Fibroblast of skin of right biceps (primary cell): ENCODE results near the gene PCDHGA10.
"Not testable (repeated sequence)": the region's sequence is repeated elsewhere in the genome, so short reads cannot be mapped to it uniquely, and the experiment has no call there.

Experiments used
- DNase-seq: peaks from one replicate; pipeline ENCODE4 v3.0.0-alpha.2; 2013

PCDHGA10 gene

GRCh38 chr5:141412854-141413539 is at the start of gene PCDHGA10:
PCDHGA10 (plus strand) TSS chr5:141412987; CDS start chr5:141413176, 189 bp downstream.
- peak; percentile 75 for DNase-seq

- DNase-seq, result peak; percentile 35
Observed at GRCh38 chr5:141363952-141364660, 48.7 kb upstream of the PCDHGA10 start, which contains the start of gene PCDHGA5. PCDHGA5 (plus strand) TSS chr5:141364162; CDS start chr5:141364331, 169 bp downstream.

- DNase-seq, result no peak
Observed at GRCh38 chr5:141366016-141366896, 46.5 kb upstream of the PCDHGA10 start.

- DNase-seq, result peak; percentile 69
Observed at GRCh38 chr5:141369994-141370848, 42.6 kb upstream of the PCDHGA10 start, which contains the start of gene PCDHGB3. PCDHGB3 (plus strand) TSS chr5:141370242; CDS start chr5:141370395, 153 bp downstream.

- DNase-seq, result no peak
Observed at GRCh38 chr5:141371572-141372475, 41.0 kb upstream of the PCDHGA10 start.

- peak; percentile 46 for DNase-seq
Observed at GRCh38 chr5:141373673-141374317, 39.0 kb upstream of the PCDHGA10 start, which contains the start of gene PCDHGA6. PCDHGA6 (plus strand) TSS chr5:141373891; CDS start chr5:141374084, 193 bp downstream.

GRCh38 chr5:141374627-141375026 is 38.2 kb upstream of the PCDHGA10 start:
- no peak for DNase-seq

- DNase-seq, result not testable (repeated sequence)
Observed at GRCh38 chr5:141375444-141376155, 37.2 kb upstream of the PCDHGA10 start.

- DNase-seq, result peak; percentile 52
Observed at GRCh38 chr5:141382469-141383294, 30.1 kb upstream of the PCDHGA10 start, which contains the start of gene PCDHGA7. PCDHGA7 (plus strand) TSS chr5:141382742; CDS start chr5:141382900, 158 bp downstream.

- no peak for DNase-seq
Observed at GRCh38 chr5:141383345-141383744, 29.4 kb upstream of the PCDHGA10 start.

- no peak for DNase-seq
Observed at GRCh38 chr5:141384471-141385267, 28.1 kb upstream of the PCDHGA10 start.

- peak; percentile 68 for DNase-seq
Observed at GRCh38 chr5:141387557-141388311, 25.1 kb upstream of the PCDHGA10 start, which contains the start of gene PCDHGB4. PCDHGB4 (plus strand) TSS chr5:141387698; CDS start chr5:141387885, 187 bp downstream.

- DNase-seq, result no peak
Observed at GRCh38 chr5:141388661-141389060, 24.1 kb upstream of the PCDHGA10 start.

GRCh38 chr5:141389153-141390042 is 23.4 kb upstream of the PCDHGA10 start:
- DNase-seq, result no peak

- peak; percentile 57 for DNase-seq
Observed at GRCh38 chr5:141392429-141393198, 20.2 kb upstream of the PCDHGA10 start, which contains the start of gene PCDHGA8. PCDHGA8 (plus strand) TSS chr5:141392633; CDS start chr5:141392814, 181 bp downstream.
